Endothelial cell of umbilical vein (primary cell): ENCODE data around the gene KLF4.

ENCODE experiments used
- CTCF ChIP-seq, 2 donors: IDR thresholded peaks; 1 replicate in 1 of 2; 2 replicates in 1 of 2; pipeline ENCODE4 v1.5.1; 2011; ENCODE audit warnings: low read length in 2 of 2, mild to moderate bottlenecking in 2 of 2, moderate library complexity in 2 of 2, control low read depth in 1 of 2, inconsistent platforms in 1 of 2, low read depth in 1 of 2; ENCODE audit not compliant: insufficient read depth in 1 of 2; ENCODE audit errors: extremely low read depth in 1 of 2
- EZH2 ChIP-seq: IDR thresholded peaks from 2 replicates; pipeline ENCODE4 v1.6.1; 2012; ENCODE audit warnings: borderline replicate concordance, low read depth, mild to moderate bottlenecking, moderate library complexity, low read length, inconsistent platforms; ENCODE audit not compliant: severe bottlenecking
- POLR2A ChIP-seq: IDR thresholded peaks from 2 replicates; pipeline ENCODE4 v1.6.1; 2012; ENCODE audit warnings: low read depth, mild to moderate bottlenecking, control low read depth, low read length
- POLR2AphosphoS5 ChIP-seq: IDR thresholded peaks from 2 replicates; pipeline ENCODE4 v1.6.1; 2012; ENCODE audit warnings: low read depth, mild to moderate bottlenecking, control low read depth, low read length, moderate library complexity; ENCODE audit not compliant: insufficient read depth
- TF ChIP-seq, protein P1 (sequence below): IDR thresholded peaks from 2 replicates; pipeline ENCODE4 v1.6.1; 2011; ENCODE audit not compliant: insufficient read depth, insufficient read length

DNA sequence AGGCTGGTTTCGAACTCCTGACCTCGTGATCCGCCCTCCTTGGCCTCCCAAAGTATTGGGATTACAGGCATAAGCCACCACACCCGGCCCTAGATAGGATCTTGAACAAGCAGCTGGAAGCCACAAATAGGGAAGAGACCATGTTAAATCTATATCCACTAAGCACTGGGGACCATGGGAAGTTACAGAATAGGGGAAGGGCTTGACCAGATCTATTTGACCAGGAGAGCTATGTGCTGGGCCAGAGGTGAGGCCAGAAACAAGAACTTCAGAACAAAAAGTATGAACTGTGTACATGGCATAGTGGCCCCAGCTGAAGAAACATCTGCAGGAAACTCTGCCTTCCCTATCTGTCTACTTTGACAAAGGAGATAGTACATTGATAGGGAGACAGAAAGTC lies 10.8 kb downstream of the KLF4 start:
- TF ChIP-seq CTCF (IDR thresholded peaks at IDR 0.05; ENCODE audit: extremely low read depth in 1 of 2, insufficient read depth in 1 of 2, low read depth in 1 of 2, low read length in 2 of 2) = no peak
- TF ChIP-seq, protein P1, sequence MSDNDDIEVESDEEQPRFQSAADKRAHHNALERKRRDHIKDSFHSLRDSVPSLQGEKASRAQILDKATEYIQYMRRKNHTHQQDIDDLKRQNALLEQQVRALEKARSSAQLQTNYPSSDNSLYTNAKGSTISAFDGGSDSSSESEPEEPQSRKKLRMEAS = no peak
- no peak for TF ChIP-seq POLR2A
- no peak for TF ChIP-seq POLR2AphosphoS5
- no peak for TF ChIP-seq EZH2
